ENCODE results near the gene SLC35F1. TPM values are rescaled to one million over a fixed set of nuclear protein-coding genes. Genes with fewer than 3 reads are reported as not detected.
A peak's percentile ranks its signal among the peaks of the same experiment; 100 is the strongest.

The SLC35F1 gene
- total and polyA plus RNA-seq, 5 donors from 2014 or later = not detected

GRCh38 chr6:118249680-118250079, 342.6 kb downstream of the SLC35F1 start:
- Histone ChIP-seq H3K4me1 (ENCODE audit: control insufficient read depth, insufficient read depth, low read length, poor library complexity, severe bottlenecking) (no peaks in the 10 kb centered on the region), H3K9me3 (ENCODE audit: control insufficient read depth in 2 of 2, low read length in 2 of 2) (no peaks in the 10 kb centered on the region), H3K4me3 (ENCODE audit: low read depth, low read length) (no peak overlapping the region), H3K36me3 (ENCODE audit: control insufficient read depth, insufficient read depth, low read length) (no peaks in the 10 kb centered on the region), H3K27me3 (ENCODE audit: control insufficient read depth, insufficient read depth, low read length) (peaks cover 2% of the 10 kb centered on the region), H3K27ac (ENCODE audit: insufficient read depth, low read length, poor library complexity, severe bottlenecking) (no peak overlapping the region)
- Mint-ChIP-seq H3K9me3 (peaks cover 0 to 3% (median 0%) of the 10 kb centered on the region in 7 donors), H3K36me3 (no peaks in the 10 kb centered on the region), H3K27me3 (peaks cover 16% of the 10 kb centered on the region), H3K4me1 (peaks cover 0 to 2% (median 0%) of the 10 kb centered on the region in 4 donors), H3K4me3 (no peak overlapping the region), H3K27ac (no peak overlapping the region)
- peak in 1 of 3 donors; percentile 9 for DNase-seq
- ATAC-seq (ENCODE audit: low read depth in 2 of 2) = no peak

- no peaks in the 10 kb centered on the region for H3K4me1 ChIP-seq (ENCODE audit: control insufficient read depth, insufficient read depth, low read length, poor library complexity, severe bottlenecking)
- no peak overlapping the region for H3K27ac ChIP-seq (ENCODE audit: insufficient read depth, low read length, poor library complexity, severe bottlenecking)
- H3K4me3 ChIP-seq (ENCODE audit: low read depth, low read length) = no peak overlapping the region
- H3K27me3 ChIP-seq (ENCODE audit: control insufficient read depth, insufficient read depth, low read length) = peaks cover 3% of the 10 kb centered on the region
- DNase-seq (peak in 1 of 3 donors; percentile 2), ATAC-seq (ENCODE audit: low read depth in 2 of 2) (no peak)
- H3K36me3 Mint-ChIP-seq = no peaks in the 10 kb centered on the region
- no peak overlapping the region for H3K27ac Mint-ChIP-seq
- H3K4me1 Mint-ChIP-seq = peaks cover 0 to 2% (median 0%) of the 10 kb centered on the region in 4 donors
- no peak overlapping the region for H3K4me3 Mint-ChIP-seq
- peaks cover 0 to 3% (median 0%) of the 10 kb centered on the region in 7 donors for H3K9me3 Mint-ChIP-seq
- H3K27me3 Mint-ChIP-seq = peaks cover 5% of the 10 kb centered on the region
- no peaks in the 10 kb centered on the region for H3K36me3 ChIP-seq (ENCODE audit: control insufficient read depth, insufficient read depth, low read length)
- no peaks in the 10 kb centered on the region for H3K9me3 ChIP-seq (ENCODE audit: control insufficient read depth in 2 of 2, low read length in 2 of 2)
Observed at GRCh38 chr6:118252474-118252873, 345.4 kb downstream of the SLC35F1 start.

- Histone ChIP-seq H3K4me3 (ENCODE audit: low read depth, low read length) (no peak overlapping the region), H3K27ac (ENCODE audit: insufficient read depth, low read length, poor library complexity, severe bottlenecking) (no peak overlapping the region), H3K9me3 (ENCODE audit: control insufficient read depth in 2 of 2, low read length in 2 of 2) (no peaks in the 10 kb centered on the region), H3K4me1 (ENCODE audit: control insufficient read depth, insufficient read depth, low read length, poor library complexity, severe bottlenecking) (no peaks in the 10 kb centered on the region), H3K27me3 (ENCODE audit: control insufficient read depth, insufficient read depth, low read length) (peaks cover 3% of the 10 kb centered on the region), H3K36me3 (ENCODE audit: control insufficient read depth, insufficient read depth, low read length) (no peaks in the 10 kb centered on the region)
- ATAC-seq (ENCODE audit: low read depth in 2 of 2) = no peak
- H3K36me3 Mint-ChIP-seq = no peaks in the 10 kb centered on the region
- no peak overlapping the region for H3K27ac Mint-ChIP-seq
- no peak overlapping the region for H3K4me3 Mint-ChIP-seq
- DNase-seq = no peak
- H3K27me3 Mint-ChIP-seq = peaks cover 4% of the 10 kb centered on the region
- H3K9me3 Mint-ChIP-seq = no peaks in the 10 kb centered on the region
- peaks cover 0 to 2% (median 0%) of the 10 kb centered on the region in 4 donors for H3K4me1 Mint-ChIP-seq
Observed at GRCh38 chr6:118253741-118254140, 346.7 kb downstream of the SLC35F1 start.

- no peak overlapping the region for H3K27ac Mint-ChIP-seq
- Histone ChIP-seq H3K27ac (ENCODE audit: insufficient read depth, low read length, poor library complexity, severe bottlenecking) (no peak overlapping the region), H3K36me3 (ENCODE audit: control insufficient read depth, insufficient read depth, low read length) (no peaks in the 10 kb centered on the region), H3K4me1 (ENCODE audit: control insufficient read depth, insufficient read depth, low read length, poor library complexity, severe bottlenecking) (no peaks in the 10 kb centered on the region), H3K4me3 (ENCODE audit: low read depth, low read length) (no peak overlapping the region), H3K9me3 (ENCODE audit: control insufficient read depth in 2 of 2, low read length in 2 of 2) (peaks cover 0 to 6% of the 10 kb centered on the region in 2 experiments), H3K27me3 (ENCODE audit: control insufficient read depth, insufficient read depth, low read length) (peaks cover 3% of the 10 kb centered on the region)
- no peaks in the 10 kb centered on the region for H3K4me1 Mint-ChIP-seq
- peaks cover 4% of the 10 kb centered on the region for H3K27me3 Mint-ChIP-seq
- ATAC-seq (ENCODE audit: low read depth in 2 of 2) (no peak), DNase-seq (no peak)
- peaks cover 0 to 6% (median 2%) of the 10 kb centered on the region in 7 donors for H3K9me3 Mint-ChIP-seq
- H3K4me3 Mint-ChIP-seq = no peak overlapping the region
- H3K36me3 Mint-ChIP-seq = no peaks in the 10 kb centered on the region
Observed at GRCh38 chr6:118260833-118261232, 353.8 kb downstream of the SLC35F1 start.

- H3K36me3 ChIP-seq (ENCODE audit: control insufficient read depth, insufficient read depth, low read length) = no peaks in the 10 kb centered on the region
- no peak overlapping the region for H3K4me3 ChIP-seq (ENCODE audit: low read depth, low read length)
- H3K27me3 ChIP-seq (ENCODE audit: control insufficient read depth, insufficient read depth, low read length) = no peaks in the 10 kb centered on the region
- H3K4me1 ChIP-seq (ENCODE audit: control insufficient read depth, insufficient read depth, low read length, poor library complexity, severe bottlenecking) = no peaks in the 10 kb centered on the region
- no peak overlapping the region for H3K4me3 Mint-ChIP-seq
- H3K27ac Mint-ChIP-seq = no peak overlapping the region
- H3K27ac ChIP-seq (ENCODE audit: insufficient read depth, low read length, poor library complexity, severe bottlenecking) = no peak overlapping the region
- DNase-seq (no peak), ATAC-seq (ENCODE audit: low read depth in 2 of 2) (no peak)
- H3K9me3 ChIP-seq (ENCODE audit: control insufficient read depth in 2 of 2, low read length in 2 of 2) = peaks cover 0 to 6% of the 10 kb centered on the region in 2 experiments
- H3K36me3 Mint-ChIP-seq = no peaks in the 10 kb centered on the region
- peaks cover 5% of the 10 kb centered on the region for H3K27me3 Mint-ChIP-seq
- no peaks in the 10 kb centered on the region for H3K4me1 Mint-ChIP-seq
- peaks cover 0 to 6% (median 4%) of the 10 kb centered on the region in 7 donors for H3K9me3 Mint-ChIP-seq
Observed at GRCh38 chr6:118263921-118264486, 356.9 kb downstream of the SLC35F1 start.

- Histone ChIP-seq H3K9me3 (ENCODE audit: control insufficient read depth in 2 of 2, low read length in 2 of 2) (peaks cover 0 to 6% of the 10 kb centered on the region in 2 experiments), H3K4me1 (ENCODE audit: control insufficient read depth, insufficient read depth, low read length, poor library complexity, severe bottlenecking) (no peaks in the 10 kb centered on the region), H3K27me3 (ENCODE audit: control insufficient read depth, insufficient read depth, low read length) (peaks cover 7% of the 10 kb centered on the region), H3K4me3 (ENCODE audit: low read depth, low read length) (no peak overlapping the region), H3K36me3 (ENCODE audit: control insufficient read depth, insufficient read depth, low read length) (no peaks in the 10 kb centered on the region), H3K27ac (ENCODE audit: insufficient read depth, low read length, poor library complexity, severe bottlenecking) (no peak overlapping the region)
- DNase-seq (no peak), ATAC-seq (ENCODE audit: low read depth in 2 of 2) (no peak)
- Mint-ChIP-seq H3K27ac (no peak overlapping the region), H3K27me3 (peaks cover 9% of the 10 kb centered on the region), H3K9me3 (peaks cover 0 to 6% (median 4%) of the 10 kb centered on the region in 7 donors), H3K4me1 (no peaks in the 10 kb centered on the region), H3K4me3 (no peak overlapping the region), H3K36me3 (no peaks in the 10 kb centered on the region)
Observed at GRCh38 chr6:118269659-118270058, 362.6 kb downstream of the SLC35F1 start.

GRCh38 chr6:118277631-118278030, 370.6 kb downstream of the SLC35F1 start:
- peaks cover 25% of the 10 kb centered on the region for H3K27me3 Mint-ChIP-seq
- Histone ChIP-seq H3K27me3 (ENCODE audit: control insufficient read depth, insufficient read depth, low read length) (peaks cover 4% of the 10 kb centered on the region), H3K9me3 (ENCODE audit: control insufficient read depth in 2 of 2, low read length in 2 of 2) (no peaks in the 10 kb centered on the region), H3K36me3 (ENCODE audit: control insufficient read depth, insufficient read depth, low read length) (no peaks in the 10 kb centered on the region), H3K4me3 (ENCODE audit: low read depth, low read length) (no peak overlapping the region), H3K4me1 (ENCODE audit: control insufficient read depth, insufficient read depth, low read length, poor library complexity, severe bottlenecking) (no peaks in the 10 kb centered on the region), H3K27ac (ENCODE audit: insufficient read depth, low read length, poor library complexity, severe bottlenecking) (no peak overlapping the region)
- DNase-seq (no peak), ATAC-seq (ENCODE audit: low read depth in 2 of 2) (no peak)
- no peak overlapping the region for H3K27ac Mint-ChIP-seq
- no peak overlapping the region for H3K4me3 Mint-ChIP-seq
- no peaks in the 10 kb centered on the region for H3K36me3 Mint-ChIP-seq
- H3K9me3 Mint-ChIP-seq = no peaks in the 10 kb centered on the region
- no peaks in the 10 kb centered on the region for H3K4me1 Mint-ChIP-seq

GRCh38 chr6:118280210-118280609, 373.1 kb downstream of the SLC35F1 start:
- H3K36me3 Mint-ChIP-seq = no peaks in the 10 kb centered on the region
- DNase-seq (no peak), ATAC-seq (ENCODE audit: low read depth in 2 of 2) (no peak)
- no peak overlapping the region for H3K4me3 Mint-ChIP-seq
- H3K4me1 ChIP-seq (ENCODE audit: control insufficient read depth, insufficient read depth, low read length, poor library complexity, severe bottlenecking) = no peaks in the 10 kb centered on the region
- H3K9me3 ChIP-seq (ENCODE audit: control insufficient read depth in 2 of 2, low read length in 2 of 2) = no peaks in the 10 kb centered on the region
- peaks cover 7% of the 10 kb centered on the region for H3K27me3 ChIP-seq (ENCODE audit: control insufficient read depth, insufficient read depth, low read length)
- no peaks in the 10 kb centered on the region for H3K36me3 ChIP-seq (ENCODE audit: control insufficient read depth, insufficient read depth, low read length)
- H3K27ac Mint-ChIP-seq = no peak overlapping the region
- no peak overlapping the region for H3K4me3 ChIP-seq (ENCODE audit: low read depth, low read length)
- H3K9me3 Mint-ChIP-seq = no peaks in the 10 kb centered on the region
- peaks cover 18% of the 10 kb centered on the region for H3K27me3 Mint-ChIP-seq
- no peak overlapping the region for H3K27ac ChIP-seq (ENCODE audit: insufficient read depth, low read length, poor library complexity, severe bottlenecking)
- H3K4me1 Mint-ChIP-seq = no peaks in the 10 kb centered on the region

Measured in CD4-positive, CD25-positive, alpha-beta regulatory T cell (primary cell).